Right cardiac atrium (tissue), 5 donors: ENCODE measurements around the gene FCGR3A. TPM values are rescaled to one million over a fixed set of nuclear protein-coding genes. Genes with fewer than 3 reads are reported as not detected.
"Not testable (repeated sequence)": the region's sequence is repeated elsewhere in the genome, so short reads cannot be mapped to it uniquely, and the experiment has no call there.

Source experiments
- ATAC-seq, 2 donors: fragments of 200-7000 bp; cut with Tn5 transposase; one replicate each; pipeline versions ENCODE4 v1.8.0 to v1.9.1; 2020; ENCODE audit warnings: moderate library complexity in 2 of 2, mild to moderate bottlenecking in 1 of 2
- DNase-seq, 3 donors: peaks; one replicate each; pipeline ENCODE4 v3.0.0-alpha.2; 2020
- H3K27ac ChIP-seq: one replicate; pipeline ENCODE4 v1.5.1; 2013; ENCODE audit warnings: mild to moderate bottlenecking, low read length, control low read depth, moderate library complexity
- H3K27me3 ChIP-seq: one replicate; pipeline ENCODE4 v1.6.1; 2013; ENCODE audit not compliant: control insufficient read depth, insufficient read depth
- H3K4me1 ChIP-seq: one replicate; pipeline ENCODE4 v1.6.1; 2013; ENCODE audit warnings: low read length; ENCODE audit not compliant: control insufficient read depth, insufficient read depth
- H3K4me3 ChIP-seq: one replicate; pipeline ENCODE4 v1.5.1; 2013; ENCODE audit warnings: low read length, control low read depth
- H3K9me3 ChIP-seq: one replicate; pipeline ENCODE4 v1.6.1; 2013; ENCODE audit warnings: low read length; ENCODE audit not compliant: control insufficient read depth
- WGBS: extraction: QIAGEN DNeasy Blood & Tissue Kit; methylation state at CpG from one replicate; pipeline ENCODE4 v1.1.7; 2013; 5-methylcytosine and 5-hydroxymethylcytosine counted together
- intact Hi-C, 4 donors: fragments of 100-400 bp; cut with DNase I; formaldehyde crosslinking; loops; one replicate each; pipeline versions ENCODE4 v1.11.0 to v1.14.0; 2022 to 2023
- polyA plus RNA-seq: library from polyadenylated mRNA; stranded (reverse); fragments of 200-250 nt; gene quantifications from one replicate; pipeline ENCODE4 v1.2.3, GENCODE V29; 2013
- total RNA-seq, 4 donors: library from RNA; stranded (reverse); fragmentation: NEBNext Ultra II Directional; extraction: Animal tissue kit (Norgen Biotek cat#: 25700); gene quantifications; one replicate each; pipeline ENCODE4 v1.2.1, GENCODE V29; 2021
- donor health status: healthy with polysubstance abuse.
- donor health status: DM: no; HTN: yes; CAD: no.
- donor health status: DM: no; HTN: no; CAD: no.
- donor health status: DM: no; HTN: yes; CAD: no; lungs with severe emphysema.
- donor health status: DM: yes; HTN: yes; CAD: no.

The FCGR3A gene
- total and polyA plus RNA-seq, 5 donors, result 14.6 to 73.9 (median 68.4) TPM

GRCh38 chr1:161542091-161542559, 7.5 kb downstream of the FCGR3A start:
- H3K9me3 ChIP-seq, H3K4me1 ChIP-seq, DNase-seq, H3K27me3 ChIP-seq, intact Hi-C loops, ATAC-seq, H3K27ac ChIP-seq, H3K4me3 ChIP-seq: not testable (repeated sequence)
- WGBS, result 53% methylated on average over 5 of the region's 5 CpGs

- DNase-seq, intact Hi-C loops, H3K4me1 ChIP-seq, H3K9me3 ChIP-seq, H3K4me3 ChIP-seq, H3K27ac ChIP-seq, H3K27me3 ChIP-seq: not testable (repeated sequence)
- WGBS, result 50% methylated on average over 10 of the region's 10 CpGs
- peak; percentile 12 to 35 for ATAC-seq
Measured at GRCh38 chr1:161540570-161540960, 9.1 kb downstream of the FCGR3A start.

- WGBS, result 5% methylated on average over 41 of the region's 41 CpGs
- intact Hi-C loops, result not testable (repeated sequence)
- peak; percentile 82 to 83 for ATAC-seq
Measured at GRCh38 chr1:161539731-161540569, 9.7 kb downstream of the FCGR3A start.

GRCh38 chr1:161538925-161539479, 10.6 kb downstream of the FCGR3A start:
- H3K4me3 ChIP-seq, H3K27ac ChIP-seq, H3K4me1 ChIP-seq, H3K27me3 ChIP-seq, intact Hi-C loops, H3K9me3 ChIP-seq, DNase-seq, ATAC-seq: not testable (repeated sequence)
- 94% methylated on average over 7 of the region's 7 CpGs for WGBS

More at GRCh38 chr1:161539731-161540569, 9.7 kb downstream of the FCGR3A start:
- peak overlapping the region; percentile 77 for H3K4me3 ChIP-seq
- H3K27ac ChIP-seq, result peak overlapping the region; percentile 72
- not testable (repeated sequence) for H3K27me3 ChIP-seq, H3K9me3 ChIP-seq, H3K4me1 ChIP-seq
- DNase-seq, result peak; percentile 81 to 90 (median 90)

- H3K4me1 ChIP-seq, ATAC-seq, H3K4me3 ChIP-seq, H3K27me3 ChIP-seq, H3K9me3 ChIP-seq, intact Hi-C loops, H3K27ac ChIP-seq, DNase-seq: not testable (repeated sequence)
- WGBS, result 81% methylated on average over 7 of the region's 7 CpGs
Measured at GRCh38 chr1:161537068-161537669, 12.4 kb downstream of the FCGR3A start.

GRCh38 chr1:161532644-161533567, 16.7 kb downstream of the FCGR3A start:
- H3K27me3 ChIP-seq, H3K9me3 ChIP-seq, intact Hi-C loops, H3K4me1 ChIP-seq, H3K4me3 ChIP-seq: not testable (repeated sequence)
- peak in 1 of 2 donors; percentile 8 for ATAC-seq
- H3K27ac ChIP-seq, result peak overlapping the region; percentile 64
- WGBS, result 39% methylated on average over 16 of the region's 16 CpGs
- peak in 2 of 3 donors; percentile 61 to 65 for DNase-seq

GRCh38 chr1:161531986-161532643, 17.5 kb downstream of the FCGR3A start:
- Histone ChIP-seq H3K27me3 (no peaks in the 10 kb centered on the region), H3K9me3 (no peaks in the 10 kb centered on the region), H3K27ac (no peak overlapping the region), H3K4me3 (no peak overlapping the region), H3K4me1 (no peaks in the 10 kb centered on the region)
- 72% methylated on average over 22 of the region's 22 CpGs for WGBS
- intact Hi-C loops, result no loop called here
- no peak for ATAC-seq
- DNase-seq, result peak in 1 of 3 donors; percentile 25

- DNase-seq (peak; percentile 81 to 93 (median 90)), ATAC-seq (peak; percentile 84)
- H3K27me3 ChIP-seq, H3K9me3 ChIP-seq, intact Hi-C loops, H3K4me1 ChIP-seq: not testable (repeated sequence)
- Histone ChIP-seq H3K4me3 (peak overlapping the region; percentile 81), H3K27ac (peak overlapping the region; percentile 83)
- 2% methylated on average over 53 of the region's 56 CpGs for WGBS
Measured at GRCh38 chr1:161530671-161531641, 18.7 kb downstream of the FCGR3A start.

GRCh38 chr1:161530158-161530557, 19.5 kb downstream of the FCGR3A start:
- H3K27me3 ChIP-seq, H3K9me3 ChIP-seq, intact Hi-C loops, H3K4me1 ChIP-seq, H3K27ac ChIP-seq: not testable (repeated sequence)
- ATAC-seq, result peak; percentile 87 to 88
- WGBS, result under 1% methylated on average over 12 of the region's 13 CpGs
- peak overlapping the region; percentile 81 for H3K4me3 ChIP-seq
- DNase-seq, result peak; percentile 59 to 83 (median 80)
